IMR-90 (cell line): Measurements from ENCODE around the gene FBN1.

Experiments used
- MAZ ChIP-seq: IDR thresholded peaks from 2 replicates; pipeline ENCODE4 v1.6.1; 2012; ENCODE audit warnings: low read depth, mild to moderate bottlenecking, low read length, improper control_type of control experiment, moderate library complexity, borderline replicate concordance
- MXI1 ChIP-seq: IDR thresholded peaks from 2 replicates; pipeline ENCODE4 v1.6.1; 2012; ENCODE audit warnings: low read depth, mild to moderate bottlenecking, low read length, moderate library complexity, borderline replicate concordance
- NFE2L2 ChIP-seq: fragments of 150-350 bp; IDR thresholded peaks from 2 replicates; pipeline ENCODE4 v1.6.1; 2016; ENCODE audit warnings: low read depth, mild to moderate bottlenecking, low read length
- POLR2A ChIP-seq: IDR thresholded peaks from 2 replicates; pipeline ENCODE4 v1.6.1; 2012; ENCODE audit warnings: mild to moderate bottlenecking, low read depth, low read length
- RCOR1 ChIP-seq: IDR thresholded peaks from 2 replicates; pipeline ENCODE4 v1.6.1; 2012; ENCODE audit warnings: mild to moderate bottlenecking, low read length, improper control_type of control experiment; ENCODE audit not compliant: insufficient replicate concordance
- TF ChIP-seq, protein P1 (sequence below): conservative IDR thresholded peaks from 2 replicates; pipeline ENCODE4 v1.5.1; 2012; ENCODE audit warnings: mild to moderate bottlenecking, low read depth, low read length, improper control_type of control experiment

DNA sequence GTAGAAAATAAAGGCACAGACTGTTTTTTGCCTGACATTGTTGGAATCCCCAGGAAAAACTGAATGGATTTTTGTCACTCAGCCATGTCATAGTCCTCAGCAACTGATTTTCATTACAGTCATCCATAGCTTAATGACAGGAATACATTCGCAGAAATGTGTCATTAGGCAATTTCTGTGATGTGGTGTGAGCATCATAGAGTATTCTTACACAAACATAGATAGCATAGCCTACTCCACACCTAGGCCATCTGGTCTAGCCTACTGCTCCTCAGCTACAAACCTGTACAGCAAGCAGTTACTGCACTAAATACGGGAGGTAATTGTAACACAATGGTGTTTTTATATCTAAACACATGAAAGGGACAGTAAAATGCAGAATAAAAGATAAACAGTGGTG lies 34.4 kb upstream of the FBN1 start:
- TF ChIP-seq, protein P1, sequence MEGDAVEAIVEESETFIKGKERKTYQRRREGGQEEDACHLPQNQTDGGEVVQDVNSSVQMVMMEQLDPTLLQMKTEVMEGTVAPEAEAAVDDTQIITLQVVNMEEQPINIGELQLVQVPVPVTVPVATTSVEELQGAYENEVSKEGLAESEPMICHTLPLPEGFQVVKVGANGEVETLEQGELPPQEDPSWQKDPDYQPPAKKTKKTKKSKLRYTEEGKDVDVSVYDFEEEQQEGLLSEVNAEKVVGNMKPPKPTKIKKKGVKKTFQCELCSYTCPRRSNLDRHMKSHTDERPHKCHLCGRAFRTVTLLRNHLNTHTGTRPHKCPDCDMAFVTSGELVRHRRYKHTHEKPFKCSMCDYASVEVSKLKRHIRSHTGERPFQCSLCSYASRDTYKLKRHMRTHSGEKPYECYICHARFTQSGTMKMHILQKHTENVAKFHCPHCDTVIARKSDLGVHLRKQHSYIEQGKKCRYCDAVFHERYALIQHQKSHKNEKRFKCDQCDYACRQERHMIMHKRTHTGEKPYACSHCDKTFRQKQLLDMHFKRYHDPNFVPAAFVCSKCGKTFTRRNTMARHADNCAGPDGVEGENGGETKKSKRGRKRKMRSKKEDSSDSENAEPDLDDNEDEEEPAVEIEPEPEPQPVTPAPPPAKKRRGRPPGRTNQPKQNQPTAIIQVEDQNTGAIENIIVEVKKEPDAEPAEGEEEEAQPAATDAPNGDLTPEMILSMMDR: no peak
- TF ChIP-seq POLR2A (no peak), MXI1 (no peak), MAZ (no peak), NFE2L2 (no peak), RCOR1 (no peak)
